Keratinocyte (primary cell): ENCODE results near the gene HPSE2. TPM values are rescaled to one million over a fixed set of nuclear protein-coding genes. Genes with fewer than 3 reads are reported as not detected.

Source experiments
- DNase-seq: peaks from one replicate; pipeline ENCODE4 v3.0.0-alpha.2; 2011; ENCODE audit warnings: low read depth, missing footprints, low spot score
- FAIRE-seq: peaks from 2 replicates; lab custom pipeline; 2011; peaks lifted over from hg19 to GRCh38; lab: Jason Lieb, UNC
- H2AFZ ChIP-seq: 2 replicates; pipeline ENCODE4 v1.6.0; 2012; ENCODE audit warnings: low read length, control low read depth, inconsistent platforms; ENCODE audit not compliant: control insufficient read depth
- H3K27ac ChIP-seq: 2 replicates; pipeline ENCODE4 v1.5.1; 2011; ENCODE audit warnings: low read length; ENCODE audit not compliant: control insufficient read depth, insufficient read depth
- H3K27me3 ChIP-seq: 3 replicates; pipeline ENCODE4 v1.6.0; 2011; ENCODE audit warnings: low read length; ENCODE audit not compliant: control insufficient read depth, insufficient read depth; ENCODE audit errors: extremely low read depth
- H3K36me3 ChIP-seq, 2 experiments: 2 replicates in 1 of 2; 3 replicates in 1 of 2; pipeline ENCODE4 v1.5.1; 2011; ENCODE audit warnings: low read length in 2 of 2, mild to moderate bottlenecking in 1 of 2; ENCODE audit not compliant: control insufficient read depth in 2 of 2, insufficient read depth in 2 of 2; ENCODE audit errors: extremely low read depth in 1 of 2
- H3K4me1 ChIP-seq: 3 replicates; pipeline ENCODE4 v1.5.1; 2011; ENCODE audit warnings: low read length; ENCODE audit not compliant: control insufficient read depth, insufficient read depth; ENCODE audit errors: extremely low read depth
- H3K4me2 ChIP-seq: 3 replicates; pipeline ENCODE4 v1.6.0; 2011; ENCODE audit warnings: low read depth, low read length; ENCODE audit not compliant: control insufficient read depth, insufficient read depth; ENCODE audit errors: extremely low read depth
- H3K4me3 ChIP-seq, 3 experiments: fragments of 200-600 bp in 1 of 3; sonication (generic) in 1 of 3; 2 replicates in 2 of 3; 3 replicates in 1 of 3; pipeline ENCODE4 v1.5.1; 2011 to 2016; ENCODE audit warnings: low read length in 3 of 3, mild to moderate bottlenecking in 3 of 3, control low read depth in 2 of 3, inconsistent platforms in 1 of 3, low read depth in 1 of 3, mixed read lengths in 1 of 3, mixed run types in 1 of 3, moderate library complexity in 1 of 3; ENCODE audit not compliant: control insufficient read depth in 2 of 3, insufficient read depth in 2 of 3; ENCODE audit errors: extremely low read depth in 1 of 3
- H3K79me2 ChIP-seq: 2 replicates; pipeline ENCODE4 v1.6.0; 2012; ENCODE audit warnings: low read length; ENCODE audit not compliant: control insufficient read depth, insufficient read depth
- H3K9ac ChIP-seq: 3 replicates; pipeline ENCODE4 v1.6.0; 2011; ENCODE audit warnings: low read length; ENCODE audit not compliant: control insufficient read depth, insufficient read depth; ENCODE audit errors: extremely low read depth
- H3K9me1 ChIP-seq: 3 replicates; pipeline ENCODE4 v1.6.0; 2011; ENCODE audit warnings: low read length; ENCODE audit not compliant: control insufficient read depth, insufficient read depth; ENCODE audit errors: extremely low read depth
- H3K9me3 ChIP-seq: 2 replicates; pipeline ENCODE4 v1.5.1; 2012; ENCODE audit warnings: low read depth, low read length; ENCODE audit not compliant: control insufficient read depth
- H4K20me1 ChIP-seq: 3 replicates; pipeline ENCODE4 v1.6.0; 2011; ENCODE audit warnings: low read length; ENCODE audit not compliant: control insufficient read depth, insufficient read depth; ENCODE audit errors: extremely low read depth
- EZH2 ChIP-seq: IDR thresholded peaks from one replicate; pipeline ENCODE4 v1.6.1; 2012; ENCODE audit warnings: inconsistent platforms, mild to moderate bottlenecking, low read length, moderate library complexity
- dilution Hi-C: fragments of 300-500 bp; cut with MboI; formaldehyde crosslinking; loops from one replicate; pipeline ENCODE4 v1.7.0; 2020; ENCODE audit warnings: low sequenced_read_pairs; ENCODE audit not compliant: extremely low pct_ligation_motif_present
- polyA plus RNA-seq, 5 experiments: library from polyadenylated mRNA; depleted of rRNA in 3 of 5; stranded (reverse) in 3 of 5; stranded (forward) in 1 of 5; unstranded in 1 of 5; fragments of >200 nt; gene quantifications; 1 replicate in 1 of 5; 2 replicates in 3 of 5; 3 replicates in 1 of 5; pipeline versions ENCODE4 v1.2.1 to v1.2.3, GENCODE V29; 2011 to 2012; ENCODE audit warnings: missing spikeins in 2 of 5, low read depth in 1 of 5, low replicate concordance in 1 of 5
- TF ChIP-seq, protein P1 (sequence below), 3 experiments: IDR thresholded peaks in 1 of 3; conservative IDR thresholded peaks in 1 of 3; optimal IDR thresholded peaks in 1 of 3; 2 replicates in 2 of 3; 3 replicates in 1 of 3; pipeline versions ENCODE3 to v1.5.1; 2011; ENCODE audit warnings: low read length in 3 of 3, mild to moderate bottlenecking in 3 of 3, moderate library complexity in 2 of 3, control low read depth in 1 of 3, inconsistent platforms in 1 of 3; ENCODE audit not compliant: insufficient read depth in 2 of 3; ENCODE audit errors: extremely low read depth in 1 of 3

HPSE2 gene
- polyA plus RNA-seq, 1 donor (not counting 4 experiments of a cell fraction or from before 2014, with no cell fraction given): 0.01 TPM

DNA sequence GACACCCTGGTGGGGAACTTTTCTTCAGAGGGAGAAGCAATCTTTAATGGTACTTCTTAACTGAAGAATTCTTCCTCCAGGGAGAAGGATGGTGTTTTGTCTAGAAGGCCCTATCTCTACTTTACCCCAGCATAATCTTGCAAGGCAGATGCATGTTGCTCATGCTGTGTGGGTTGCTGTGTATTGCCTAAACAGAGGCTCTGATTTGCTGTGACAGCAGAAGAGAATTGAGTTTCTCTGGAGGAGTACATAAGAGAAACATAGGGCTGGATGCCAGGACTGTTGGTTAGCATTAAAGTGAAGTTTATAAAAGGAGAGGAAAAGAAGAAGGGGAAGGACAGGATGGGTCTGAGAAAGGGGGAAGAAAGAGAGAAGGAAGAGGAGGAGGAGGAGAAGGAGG, 540.8 kb downstream of the HPSE2 start:
- Histone ChIP-seq H3K4me1 (no peaks in the 10 kb centered on the region), H2AFZ (no peak overlapping the region), H3K9ac (no peak overlapping the region), H3K79me2 (no peaks in the 10 kb centered on the region), H3K27me3 (no peaks in the 10 kb centered on the region), H3K4me3 (no peak overlapping the region), H3K9me3 (no peaks in the 10 kb centered on the region), H4K20me1 (no peaks in the 10 kb centered on the region), H3K27ac (no peak overlapping the region), H3K9me1 (no peaks in the 10 kb centered on the region), H3K36me3 (no peaks in the 10 kb centered on the region), H3K4me2 (no peak overlapping the region)
- FAIRE-seq (no peak), DNase-seq (no peak)
- no peak for TF ChIP-seq EZH2
- TF ChIP-seq, protein P1, sequence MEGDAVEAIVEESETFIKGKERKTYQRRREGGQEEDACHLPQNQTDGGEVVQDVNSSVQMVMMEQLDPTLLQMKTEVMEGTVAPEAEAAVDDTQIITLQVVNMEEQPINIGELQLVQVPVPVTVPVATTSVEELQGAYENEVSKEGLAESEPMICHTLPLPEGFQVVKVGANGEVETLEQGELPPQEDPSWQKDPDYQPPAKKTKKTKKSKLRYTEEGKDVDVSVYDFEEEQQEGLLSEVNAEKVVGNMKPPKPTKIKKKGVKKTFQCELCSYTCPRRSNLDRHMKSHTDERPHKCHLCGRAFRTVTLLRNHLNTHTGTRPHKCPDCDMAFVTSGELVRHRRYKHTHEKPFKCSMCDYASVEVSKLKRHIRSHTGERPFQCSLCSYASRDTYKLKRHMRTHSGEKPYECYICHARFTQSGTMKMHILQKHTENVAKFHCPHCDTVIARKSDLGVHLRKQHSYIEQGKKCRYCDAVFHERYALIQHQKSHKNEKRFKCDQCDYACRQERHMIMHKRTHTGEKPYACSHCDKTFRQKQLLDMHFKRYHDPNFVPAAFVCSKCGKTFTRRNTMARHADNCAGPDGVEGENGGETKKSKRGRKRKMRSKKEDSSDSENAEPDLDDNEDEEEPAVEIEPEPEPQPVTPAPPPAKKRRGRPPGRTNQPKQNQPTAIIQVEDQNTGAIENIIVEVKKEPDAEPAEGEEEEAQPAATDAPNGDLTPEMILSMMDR (optimal IDR thresholded peaks at IDR 0.05 in 1 of 3, IDR thresholded peaks at IDR 0.05 in 1 of 3, conservative IDR thresholded peaks at IDR 0.05 in 1 of 3; ENCODE audit: extremely low read depth in 1 of 3, insufficient read depth in 2 of 3, low read length in 3 of 3): no peak
- dilution Hi-C loops: no loop called here

DNA sequence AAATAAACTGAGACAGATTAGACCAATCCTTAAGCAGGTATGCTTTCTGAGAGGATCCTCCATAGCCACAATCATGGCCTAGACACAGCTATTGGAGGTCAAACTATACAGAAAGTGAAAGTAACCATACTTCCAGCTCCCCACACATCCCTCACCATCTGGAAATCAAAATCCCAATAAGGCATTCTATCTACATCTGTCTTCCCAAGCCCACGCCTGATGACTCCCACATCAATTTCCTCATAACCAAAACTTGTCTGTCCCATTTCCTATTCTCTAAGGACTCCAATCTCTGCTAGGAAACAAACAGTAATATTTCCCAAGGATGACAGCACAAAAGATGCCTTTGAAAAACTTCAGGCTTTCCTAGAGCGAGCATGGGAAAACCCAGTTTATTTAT, 541.6 kb downstream of the HPSE2 start:
- Histone ChIP-seq H3K27me3 (no peaks in the 10 kb centered on the region), H3K4me1 (no peaks in the 10 kb centered on the region), H3K4me3 (no peak overlapping the region), H3K9ac (no peak overlapping the region), H3K36me3 (no peaks in the 10 kb centered on the region), H3K9me3 (no peaks in the 10 kb centered on the region), H2AFZ (no peak overlapping the region), H3K79me2 (no peaks in the 10 kb centered on the region), H3K9me1 (no peaks in the 10 kb centered on the region), H3K4me2 (no peak overlapping the region), H3K27ac (no peak overlapping the region), H4K20me1 (no peaks in the 10 kb centered on the region)
- no peak for TF ChIP-seq EZH2
- TF ChIP-seq, protein P1 (optimal IDR thresholded peaks at IDR 0.05 in 1 of 3, IDR thresholded peaks at IDR 0.05 in 1 of 3, conservative IDR thresholded peaks at IDR 0.05 in 1 of 3; ENCODE audit: extremely low read depth in 1 of 3, insufficient read depth in 2 of 3, low read length in 3 of 3): no peak
- FAIRE-seq (no peak), DNase-seq (no peak)
- dilution Hi-C loops: no loop called here
